Immature natural killer cell (primary cell): ENCODE measurements around the gene CRTC2. TPM values are rescaled to one million over a fixed set of nuclear protein-coding genes. Genes with fewer than 3 reads are reported as not detected.
"Not testable (repeated sequence)": the region's sequence is repeated elsewhere in the genome, so short reads cannot be mapped to it uniquely, and the experiment has no call there.

Experiments
- DNase-seq, 3 donors: peaks; one replicate each; pipeline ENCODE4 v3.0.0; 2022; ENCODE audit warnings: mixed read lengths in 1 of 3
- H3K27ac Mint-ChIP-seq, 6 donors: one replicate each; pipeline ENCODE4 v1.8.0; 2020; ENCODE audit warnings: mixed read lengths in 6 of 6, mild to moderate bottlenecking in 5 of 6, inconsistent platforms in 4 of 6, moderate library complexity in 3 of 6
- H3K27me3 Mint-ChIP-seq, 3 donors: one replicate each; pipeline ENCODE4 v1.8.0; 2020 to 2021; ENCODE audit warnings: low read depth in 3 of 3, mild to moderate bottlenecking in 3 of 3, mixed read lengths in 3 of 3, moderate library complexity in 3 of 3, inconsistent platforms in 1 of 3
- H3K36me3 Mint-ChIP-seq, 3 donors: one replicate each; pipeline ENCODE4 v1.8.0; 2020; ENCODE audit warnings: mixed read lengths in 3 of 3, inconsistent platforms in 2 of 3, mild to moderate bottlenecking in 2 of 3
- H3K4me1 Mint-ChIP-seq, 2 donors: one replicate each; pipeline ENCODE4 v1.8.0; 2020; ENCODE audit warnings: inconsistent platforms in 2 of 2, mild to moderate bottlenecking in 2 of 2, mixed read lengths in 2 of 2, moderate library complexity in 1 of 2
- H3K4me3 Mint-ChIP-seq, 5 donors: one replicate each; pipeline ENCODE4 v1.8.0; 2020; ENCODE audit warnings: mild to moderate bottlenecking in 5 of 5, mixed read lengths in 5 of 5, inconsistent platforms in 3 of 5, moderate library complexity in 3 of 5
- H3K9me3 Mint-ChIP-seq, 6 donors: one replicate each; pipeline ENCODE4 v1.8.0; 2020; ENCODE audit warnings: mild to moderate bottlenecking in 6 of 6, mixed read lengths in 6 of 6, inconsistent platforms in 4 of 6, moderate library complexity in 3 of 6
- polyA plus RNA-seq, 3 donors: library from polyadenylated mRNA; unstranded; fragments of 300-500 nt; fragmentation: Illumina TruSeq; gene quantifications; one replicate each; pipeline ENCODE4 v1.2.3, GENCODE V29; 2021

Gene CRTC2
- polyA plus RNA-seq: 10 to 100 TPM; 13.0 to 31.2 (median 19.3) TPM

GRCh38 chr1:153958111-153958960, at the start of gene CRTC2:
CRTC2 (minus strand) TSS chr1:153958612; CDS start chr1:153958497, 115 bp downstream.
- peak within 1 kb of the TSS; percentile 94 to 98 (median 96) for H3K27ac Mint-ChIP-seq
- H3K4me1 Mint-ChIP-seq: peaks cover 57 to 64% of the 10 kb centered on the region in 2 donors
- H3K9me3 Mint-ChIP-seq: no peaks in the 10 kb centered on the region
- DNase-seq: peak; percentile 95 to 96 (median 96)
- H3K36me3 Mint-ChIP-seq: peaks cover 0 to 15% (median 6%) of the 10 kb centered on the region in 3 donors
- H3K27me3 Mint-ChIP-seq: peaks cover 0 to 10% (median 5%) of the 10 kb centered on the region in 3 donors
- peak within 1 kb of the TSS; percentile 91 to 99 (median 96) for H3K4me3 Mint-ChIP-seq

- no peaks in the 10 kb centered on the region for H3K9me3 Mint-ChIP-seq
- no peak overlapping the region for H3K4me3 Mint-ChIP-seq
- no peak overlapping the region for H3K27ac Mint-ChIP-seq
- H3K27me3 Mint-ChIP-seq: no peaks in the 10 kb centered on the region
- no peak for DNase-seq
- H3K4me1 Mint-ChIP-seq: no peaks in the 10 kb centered on the region
- H3K36me3 Mint-ChIP-seq: no peaks in the 10 kb centered on the region
Measured at GRCh38 chr1:154006136-154006535, 47.7 kb upstream of the CRTC2 start.

GRCh38 chr1:154000420-154000819, 42.0 kb upstream of the CRTC2 start:
- peaks cover under 1 to 5% (median 4%) of the 10 kb centered on the region in 3 donors for H3K36me3 Mint-ChIP-seq
- H3K27ac Mint-ChIP-seq: no peak overlapping the region
- peaks cover 0 to 4% of the 10 kb centered on the region in 2 donors for H3K4me1 Mint-ChIP-seq
- DNase-seq: no peak
- H3K9me3 Mint-ChIP-seq: no peaks in the 10 kb centered on the region
- H3K27me3 Mint-ChIP-seq: peaks cover 0 to 4% (median 0%) of the 10 kb centered on the region in 3 donors
- H3K4me3 Mint-ChIP-seq: no peak overlapping the region

- not testable (repeated sequence) for DNase-seq, H3K27ac Mint-ChIP-seq, H3K27me3 Mint-ChIP-seq, H3K9me3 Mint-ChIP-seq, H3K4me3 Mint-ChIP-seq
- Mint-ChIP-seq H3K36me3 (peaks cover 12 to 17% (median 13%) of the 10 kb centered on the region in 3 donors), H3K4me1 (peaks cover 10 to 25% of the 10 kb centered on the region in 2 donors)
Measured at GRCh38 chr1:153996882-153997281, 38.5 kb upstream of the CRTC2 start.

GRCh38 chr1:153995640-153996039, 37.2 kb upstream of the CRTC2 start:
- H3K4me1 Mint-ChIP-seq: peaks cover 21 to 38% of the 10 kb centered on the region in 2 donors
- H3K4me3 Mint-ChIP-seq: no peak overlapping the region
- H3K27ac Mint-ChIP-seq: peak overlapping the region in 5 of 6 donors; percentile 40 to 76 (median 70)
- H3K9me3 Mint-ChIP-seq: no peaks in the 10 kb centered on the region
- peaks cover 20 to 27% (median 21%) of the 10 kb centered on the region in 3 donors for H3K36me3 Mint-ChIP-seq
- peaks cover 3 to 11% (median 8%) of the 10 kb centered on the region in 3 donors for H3K27me3 Mint-ChIP-seq
- no peak for DNase-seq

GRCh38 chr1:153995202-153995601, 36.8 kb upstream of the CRTC2 start:
- DNase-seq: no peak

GRCh38 chr1:153991806-153992205, 33.4 kb upstream of the CRTC2 start:
- peak overlapping the region; percentile 98 to 100 (median 99) for H3K27ac Mint-ChIP-seq
- H3K4me1 Mint-ChIP-seq: peaks cover 33 to 48% of the 10 kb centered on the region in 2 donors
- peaks cover 20 to 27% (median 25%) of the 10 kb centered on the region in 3 donors for H3K36me3 Mint-ChIP-seq
- H3K4me3 Mint-ChIP-seq: peak overlapping the region; percentile 95 to 99 (median 98)
- no peaks in the 10 kb centered on the region for H3K9me3 Mint-ChIP-seq
- no peak for DNase-seq
- peaks cover 7 to 18% (median 7%) of the 10 kb centered on the region in 3 donors for H3K27me3 Mint-ChIP-seq

More at GRCh38 chr1:153995202-153995601, 36.8 kb upstream of the CRTC2 start:
- Mint-ChIP-seq H3K4me1 (peaks cover 25 to 42% of the 10 kb centered on the region in 2 donors), H3K27ac (peak overlapping the region in 4 of 6 donors; percentile 40 to 76 (median 70)), H3K27me3 (peaks cover 7 to 15% (median 11%) of the 10 kb centered on the region in 3 donors), H3K36me3 (peaks cover 20 to 27% (median 25%) of the 10 kb centered on the region in 3 donors), H3K9me3 (no peaks in the 10 kb centered on the region), H3K4me3 (no peak overlapping the region)

GRCh38 chr1:153991151-153991630, 32.8 kb upstream of the CRTC2 start:
- H3K27ac Mint-ChIP-seq: peak overlapping the region; percentile 98 to 100 (median 99)
- no peak for DNase-seq
- peaks cover 20 to 27% (median 25%) of the 10 kb centered on the region in 3 donors for H3K36me3 Mint-ChIP-seq

GRCh38 chr1:153990468-153991150, 32.2 kb upstream of the CRTC2 start, which contains the start of gene RPS27:
RPS27 (plus strand) TSS chr1:153990762; CDS start chr1:153990797, 35 bp downstream.
- Mint-ChIP-seq H3K36me3 (peaks cover 18 to 25% (median 24%) of the 10 kb centered on the region in 3 donors), H3K4me1 (peaks cover 40 to 58% of the 10 kb centered on the region in 2 donors), H3K4me3 (peak within 1 kb of the TSS; percentile 95 to 99 (median 98))

More at GRCh38 chr1:153991151-153991630, 32.8 kb upstream of the CRTC2 start:
- H3K4me1 Mint-ChIP-seq: peaks cover 38 to 55% of the 10 kb centered on the region in 2 donors
- H3K9me3 Mint-ChIP-seq: no peaks in the 10 kb centered on the region
- H3K27me3 Mint-ChIP-seq: peaks cover 7 to 21% (median 7%) of the 10 kb centered on the region in 3 donors
- peak overlapping the region; percentile 95 to 99 (median 98) for H3K4me3 Mint-ChIP-seq

GRCh38 chr1:153987621-153988020, 29.2 kb upstream of the CRTC2 start:
- H3K4me3 Mint-ChIP-seq: no peak overlapping the region
- peaks cover 36 to 42% of the 10 kb centered on the region in 2 donors for H3K4me1 Mint-ChIP-seq
- peaks cover 16 to 22% (median 19%) of the 10 kb centered on the region in 3 donors for H3K27me3 Mint-ChIP-seq
- no peaks in the 10 kb centered on the region for H3K9me3 Mint-ChIP-seq
- H3K27ac Mint-ChIP-seq: peak overlapping the region in 3 of 6 donors; percentile 26 to 86 (median 75)
- no peak for DNase-seq
- H3K36me3 Mint-ChIP-seq: peaks cover 11 to 14% (median 14%) of the 10 kb centered on the region in 3 donors

More at GRCh38 chr1:153990468-153991150, 32.2 kb upstream of the CRTC2 start, which contains the start of gene RPS27:
- Mint-ChIP-seq H3K27me3 (peaks cover 9 to 21% (median 11%) of the 10 kb centered on the region in 3 donors), H3K27ac (peak within 1 kb of the TSS; percentile 98 to 100 (median 99)), H3K9me3 (no peaks in the 10 kb centered on the region)
- DNase-seq: peak; percentile 91 to 95 (median 94)

- H3K4me1 Mint-ChIP-seq: peaks cover 23 to 27% of the 10 kb centered on the region in 2 donors
- DNase-seq: no peak
- H3K27me3 Mint-ChIP-seq: peaks cover 15 to 22% (median 16%) of the 10 kb centered on the region in 3 donors
Measured at GRCh38 chr1:153985941-153986761, 27.7 kb upstream of the CRTC2 start, which contains the start of gene RAB13. RAB13 (minus strand) TSS chr1:153986339; CDS start chr1:153986236, 103 bp downstream.

GRCh38 chr1:153985341-153985912, 27.0 kb upstream of the CRTC2 start:
- Mint-ChIP-seq H3K27me3 (peaks cover 8 to 18% (median 13%) of the 10 kb centered on the region in 3 donors), H3K36me3 (peaks cover 0 to 2% (median 0%) of the 10 kb centered on the region in 3 donors), H3K4me1 (peaks cover 16 to 20% of the 10 kb centered on the region in 2 donors), H3K9me3 (no peaks in the 10 kb centered on the region), H3K4me3 (peak overlapping the region in 1 of 5 donors; percentile 70), H3K27ac (peak overlapping the region in 1 of 6 donors; percentile 44)
- DNase-seq: no peak

More at GRCh38 chr1:153985941-153986761, 27.7 kb upstream of the CRTC2 start, which contains the start of gene RAB13:
- H3K36me3 Mint-ChIP-seq: peaks cover under 1 to 4% (median 2%) of the 10 kb centered on the region in 3 donors
- no peaks in the 10 kb centered on the region for H3K9me3 Mint-ChIP-seq
- peak within 1 kb of the TSS; percentile 69 to 89 (median 84) for H3K27ac Mint-ChIP-seq
- H3K4me3 Mint-ChIP-seq: peak within 1 kb of the TSS; percentile 2 to 70 (median 40)
